ENCODE measurements around the gene SEMA5B.

Gene SEMA5B

GRCh38 chr3:122942937-122943827 lies 84.4 kb downstream of the SEMA5B start:
- DNase-seq (ENCODE audit: low read depth) = no peak

- DNase-seq (ENCODE audit: low read depth) = no peak
Measured at GRCh38 chr3:122942239-122942638, 85.3 kb downstream of the SEMA5B start.

- no peak for DNase-seq (ENCODE audit: low read depth)
Measured at GRCh38 chr3:122941228-122942206, 86.0 kb downstream of the SEMA5B start.

GRCh38 chr3:122940628-122941086 lies 86.9 kb downstream of the SEMA5B start:
- no peak for DNase-seq (ENCODE audit: low read depth)

- DNase-seq (ENCODE audit: low read depth) = no peak
Measured at GRCh38 chr3:122938783-122939425, 88.7 kb downstream of the SEMA5B start.

DNA sequence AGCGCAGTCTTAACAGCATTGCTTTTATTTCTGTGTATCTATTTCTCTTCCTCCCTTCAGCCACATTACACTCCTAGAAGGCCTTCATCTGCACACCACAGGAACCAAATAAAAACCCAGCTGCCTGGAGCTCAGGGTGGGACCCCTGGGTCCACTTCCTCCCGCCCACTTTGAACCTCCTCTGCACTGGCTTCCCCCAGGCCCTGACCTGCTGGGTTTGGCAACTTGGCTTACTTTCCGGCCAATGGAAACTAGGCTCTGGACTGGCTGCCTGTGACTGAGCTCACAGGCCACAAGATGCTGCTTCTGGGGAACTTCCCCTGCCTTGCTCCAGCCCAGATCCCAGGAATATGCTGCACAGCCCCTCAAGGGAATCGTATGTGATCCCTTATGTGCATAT lies 89.8 kb downstream of the SEMA5B start:
- DNase-seq (ENCODE audit: low read depth) = no peak

GRCh38 chr3:122936986-122937385 lies 90.6 kb downstream of the SEMA5B start:
- no peak for DNase-seq (ENCODE audit: low read depth)

GRCh38 chr3:122936335-122936734 lies 91.2 kb downstream of the SEMA5B start:
- no peak for DNase-seq (ENCODE audit: low read depth)

- no peak for DNase-seq (ENCODE audit: low read depth)
Measured at GRCh38 chr3:122934251-122934650, 93.3 kb downstream of the SEMA5B start.

DNA sequence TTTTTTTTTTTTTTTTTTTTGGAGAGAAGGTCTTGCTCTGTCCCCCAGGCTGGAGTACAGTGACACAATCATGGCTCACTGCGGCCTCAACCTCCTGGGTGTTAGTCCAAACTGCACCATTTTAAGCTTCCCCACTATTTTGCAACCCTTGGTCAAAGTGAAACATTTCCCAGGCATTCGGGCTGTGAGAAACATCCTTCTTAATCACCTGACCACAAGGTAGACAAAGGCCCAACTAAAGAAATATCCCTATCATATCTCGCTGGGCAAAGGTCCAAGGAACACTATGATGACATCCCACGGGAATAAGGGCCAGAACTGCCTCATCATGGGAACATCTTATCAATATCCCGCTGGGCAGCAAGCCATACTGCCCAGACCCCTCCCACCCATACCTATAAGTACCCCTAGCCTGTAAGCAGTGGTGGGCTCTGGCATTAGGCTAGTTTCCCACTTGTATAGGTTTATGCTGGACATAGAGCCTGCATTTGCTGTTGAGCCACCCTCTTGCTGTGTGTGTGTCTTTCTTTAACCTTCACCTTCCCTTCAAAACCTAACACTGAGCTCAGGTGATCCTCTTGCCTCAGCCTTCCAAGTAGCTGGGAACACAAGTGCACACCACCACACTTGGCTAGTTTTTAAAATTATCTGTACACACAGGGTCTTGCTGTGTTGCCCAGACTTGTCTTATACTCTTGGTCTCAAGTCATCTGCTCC lies 95.2 kb downstream of the SEMA5B start:
- DNase-seq (ENCODE audit: low read depth) = no peak

DNA sequence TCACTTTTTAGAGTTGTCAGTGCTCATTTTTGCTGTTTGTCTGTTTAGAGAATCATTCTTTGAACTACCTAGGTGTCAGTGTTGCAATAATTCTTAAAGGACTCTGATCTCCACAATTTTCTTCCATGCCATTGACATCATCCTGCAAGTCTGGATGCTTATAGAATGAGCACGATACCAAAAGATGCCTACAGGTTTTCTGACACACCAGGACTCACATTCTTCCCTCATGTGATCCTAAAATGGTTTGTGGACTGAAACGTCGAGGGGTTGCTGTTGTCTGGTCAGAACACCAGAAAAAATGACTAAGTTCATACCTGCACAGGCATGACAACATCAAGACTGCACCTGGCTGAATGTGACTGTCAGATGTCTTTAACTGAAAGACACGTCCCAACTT lies 95.9 kb downstream of the SEMA5B start:
- no peak for DNase-seq (ENCODE audit: low read depth)

DNA sequence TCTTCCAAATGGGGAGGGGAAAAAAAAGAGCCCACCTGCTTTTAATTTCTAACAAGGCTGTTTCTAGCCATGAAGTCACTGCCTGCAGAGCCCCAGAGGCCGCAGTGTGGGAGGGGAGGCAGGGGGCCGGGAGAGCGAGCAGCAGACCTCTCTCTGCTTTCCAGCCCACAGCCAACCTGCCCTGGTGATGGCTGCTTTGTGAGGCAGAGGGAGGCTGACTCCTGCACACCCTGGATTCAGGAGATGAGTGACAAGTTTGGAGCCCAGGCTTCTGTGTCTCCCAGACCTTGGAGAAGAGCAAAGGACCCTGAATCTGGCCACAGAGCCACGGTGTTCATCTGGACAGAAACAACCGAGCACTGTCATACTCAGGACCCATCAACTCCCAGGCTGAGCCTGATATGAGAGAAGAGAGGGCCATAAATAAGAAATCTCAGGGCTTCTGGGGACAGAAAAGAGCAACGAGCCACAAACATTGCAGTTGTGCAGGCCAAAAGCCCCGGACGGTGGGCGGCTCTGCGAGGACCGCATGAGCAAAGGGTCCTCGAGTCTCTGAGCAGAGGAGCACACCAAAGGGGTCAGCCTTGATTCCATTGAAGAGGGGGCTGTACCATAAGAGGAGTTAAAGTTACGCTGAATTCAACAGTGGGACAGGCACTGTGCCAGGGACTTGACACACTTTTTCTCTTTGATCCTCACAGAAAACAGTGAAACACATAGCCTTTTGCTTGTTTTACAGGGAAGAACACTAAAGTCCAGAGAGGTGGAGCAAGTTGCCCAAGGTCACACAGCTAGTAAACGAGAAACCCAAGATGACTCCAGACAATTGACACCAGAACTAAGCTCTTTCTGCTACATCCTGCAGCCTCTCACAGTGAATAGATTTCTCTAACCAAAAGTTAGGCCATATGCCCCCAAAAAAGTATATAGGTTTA lies 97.2 kb downstream of the SEMA5B start:
- no peak for DNase-seq (ENCODE audit: low read depth)

DNA sequence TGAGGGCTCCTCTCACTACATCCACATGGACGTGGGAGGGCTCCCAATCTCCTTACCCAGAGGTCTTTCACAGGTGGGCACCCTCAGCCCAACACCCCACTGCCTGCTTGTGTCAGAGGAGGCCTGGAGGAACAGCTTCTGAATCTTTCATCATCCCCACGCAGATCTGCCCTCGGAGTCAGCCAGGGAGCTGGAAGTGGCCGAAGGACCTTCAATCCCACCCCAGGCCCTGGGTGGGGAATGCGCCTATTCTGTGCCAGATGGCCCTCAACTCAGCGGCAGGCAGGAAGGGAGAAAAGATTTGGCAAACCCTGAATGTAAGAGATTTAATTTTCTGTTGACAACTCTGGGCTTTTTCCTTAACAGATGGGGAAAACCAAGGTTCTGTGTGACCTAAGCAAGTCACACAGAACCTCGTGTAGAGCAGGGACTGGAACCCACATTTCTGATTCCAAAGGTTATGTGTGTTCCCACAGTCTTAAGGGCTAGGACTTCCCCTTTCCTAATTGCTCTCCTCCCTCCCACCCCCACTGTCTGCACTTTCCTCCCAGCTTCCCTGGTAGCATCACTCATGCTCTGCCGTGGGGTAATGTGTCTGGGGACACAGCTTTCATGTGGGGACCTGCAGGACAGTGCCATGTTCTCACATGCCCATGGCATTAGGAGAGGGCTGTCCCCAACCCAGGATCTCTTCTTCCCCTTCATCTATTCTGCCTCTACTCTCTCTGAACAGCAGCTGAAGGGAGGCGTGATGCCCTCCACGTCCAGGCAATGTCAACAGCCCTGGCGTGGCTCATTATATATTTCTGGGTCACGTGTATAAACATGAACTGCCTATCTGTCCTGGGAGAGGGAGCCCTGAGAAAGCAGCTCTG lies 98.1 kb downstream of the SEMA5B start:
- DNase-seq (ENCODE audit: low read depth) = no peak

- DNase-seq (ENCODE audit: low read depth) = no peak
Measured at GRCh38 chr3:122928396-122929187, 99.0 kb downstream of the SEMA5B start.

- no peak for DNase-seq (ENCODE audit: low read depth)
Measured at GRCh38 chr3:122927726-122928125, 99.8 kb downstream of the SEMA5B start.

- DNase-seq (ENCODE audit: low read depth) = no peak
Measured at GRCh38 chr3:122926811-122927210, 100.8 kb downstream of the SEMA5B start.

GRCh38 chr3:122926322-122926721 lies 101.2 kb downstream of the SEMA5B start:
- no peak for DNase-seq (ENCODE audit: low read depth)

DNA sequence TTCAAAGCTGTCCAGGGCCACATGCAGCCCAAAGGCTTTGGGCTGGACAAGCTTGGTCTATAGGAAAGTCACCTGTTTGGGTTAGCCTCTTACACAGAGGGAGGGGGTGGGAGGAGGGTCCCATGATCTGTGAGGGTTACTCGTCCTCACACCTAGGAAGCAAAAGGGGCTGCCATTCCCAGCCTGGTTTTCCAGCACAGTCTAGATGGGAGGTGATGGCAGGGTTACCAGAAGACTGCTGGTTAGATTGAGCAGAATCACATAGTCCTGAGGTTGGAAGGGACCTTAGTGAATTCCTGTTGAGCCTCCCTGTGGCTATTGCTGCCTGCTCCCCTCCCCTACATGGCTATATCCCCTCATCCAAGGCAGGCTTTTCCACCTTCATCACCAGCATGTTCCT lies 101.8 kb downstream of the SEMA5B start:
- DNase-seq (ENCODE audit: low read depth) = no peak

GRCh38 chr3:122924056-122924455 lies 103.5 kb downstream of the SEMA5B start:
- no peak for DNase-seq (ENCODE audit: low read depth)
